ENCODE measurements around the gene STXBP5L.
"Not testable (repeated sequence)": the region's sequence is repeated elsewhere in the genome, so short reads cannot be mapped to it uniquely, and the experiment has no call there.

STXBP5L gene

DNA sequence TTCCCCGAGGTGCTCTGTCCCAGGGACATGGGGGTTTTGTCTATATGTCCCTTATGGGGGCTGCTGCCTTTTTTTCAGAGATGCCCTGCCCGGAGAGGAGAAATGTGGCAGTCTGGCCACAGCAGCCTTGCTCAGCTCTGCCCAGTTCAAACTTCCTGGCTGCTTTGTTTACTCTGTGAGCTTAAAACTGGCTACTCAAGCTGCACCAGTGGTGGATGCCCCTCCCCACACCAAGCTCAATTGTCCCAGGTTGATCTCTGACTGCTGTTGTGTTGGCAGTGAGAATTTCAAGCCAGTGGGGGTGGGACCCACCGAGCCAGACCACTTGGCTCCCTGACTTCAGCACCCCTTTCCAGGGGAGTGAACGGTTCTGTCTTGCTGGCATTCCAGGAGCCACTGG, 188.9 kb downstream of the STXBP5L start:
- no peak for DNase-seq (ENCODE audit: low spot score)
- TF ChIP-seq, protein P1, sequence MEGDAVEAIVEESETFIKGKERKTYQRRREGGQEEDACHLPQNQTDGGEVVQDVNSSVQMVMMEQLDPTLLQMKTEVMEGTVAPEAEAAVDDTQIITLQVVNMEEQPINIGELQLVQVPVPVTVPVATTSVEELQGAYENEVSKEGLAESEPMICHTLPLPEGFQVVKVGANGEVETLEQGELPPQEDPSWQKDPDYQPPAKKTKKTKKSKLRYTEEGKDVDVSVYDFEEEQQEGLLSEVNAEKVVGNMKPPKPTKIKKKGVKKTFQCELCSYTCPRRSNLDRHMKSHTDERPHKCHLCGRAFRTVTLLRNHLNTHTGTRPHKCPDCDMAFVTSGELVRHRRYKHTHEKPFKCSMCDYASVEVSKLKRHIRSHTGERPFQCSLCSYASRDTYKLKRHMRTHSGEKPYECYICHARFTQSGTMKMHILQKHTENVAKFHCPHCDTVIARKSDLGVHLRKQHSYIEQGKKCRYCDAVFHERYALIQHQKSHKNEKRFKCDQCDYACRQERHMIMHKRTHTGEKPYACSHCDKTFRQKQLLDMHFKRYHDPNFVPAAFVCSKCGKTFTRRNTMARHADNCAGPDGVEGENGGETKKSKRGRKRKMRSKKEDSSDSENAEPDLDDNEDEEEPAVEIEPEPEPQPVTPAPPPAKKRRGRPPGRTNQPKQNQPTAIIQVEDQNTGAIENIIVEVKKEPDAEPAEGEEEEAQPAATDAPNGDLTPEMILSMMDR (IDR thresholded peaks at IDR 0.05; ENCODE audit: extremely low read depth, missing control alignments) = no peak

DNA sequence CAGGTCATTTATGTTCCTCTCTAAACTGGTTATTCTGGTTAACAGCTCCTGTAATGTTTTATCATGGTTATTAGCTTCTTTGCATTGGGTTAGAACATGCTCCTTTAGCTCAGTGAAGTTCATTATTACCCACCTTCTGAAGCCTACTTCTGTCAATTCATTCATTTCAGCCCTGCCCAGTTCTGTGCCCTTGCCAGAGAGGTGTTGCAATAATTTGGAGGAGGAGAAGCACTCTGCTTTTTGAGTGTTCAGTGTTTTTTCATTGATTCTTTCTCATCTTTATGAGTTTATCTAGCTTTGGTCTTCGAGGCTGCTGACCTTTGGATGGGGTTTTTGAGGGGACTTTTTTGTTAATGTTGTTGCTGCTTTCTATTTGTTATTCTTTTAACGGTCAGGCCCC, 203.1 kb downstream of the STXBP5L start:
- DNase-seq (ENCODE audit: low spot score) = not testable (repeated sequence)

GRCh38 chr3:121111914-121112612, 204.1 kb downstream of the STXBP5L start:
- TF ChIP-seq, protein P1 (IDR thresholded peaks at IDR 0.05; ENCODE audit: extremely low read depth, missing control alignments) = no peak
- no peak for DNase-seq (ENCODE audit: low spot score)

GRCh38 chr3:121126033-121126706, 218.2 kb downstream of the STXBP5L start:
- TF ChIP-seq, protein P1 (IDR thresholded peaks at IDR 0.05; ENCODE audit: extremely low read depth, missing control alignments) = no peak
- no peak for DNase-seq (ENCODE audit: low spot score)

GRCh38 chr3:121126707-121127035, 218.7 kb downstream of the STXBP5L start:
- no peak for DNase-seq (ENCODE audit: low spot score)
- TF ChIP-seq, protein P1 (IDR thresholded peaks at IDR 0.05; ENCODE audit: extremely low read depth, missing control alignments) = no peak

GRCh38 chr3:121152573-121152972, 244.6 kb downstream of the STXBP5L start:
- TF ChIP-seq, protein P1 (IDR thresholded peaks at IDR 0.05; ENCODE audit: extremely low read depth, missing control alignments) = no peak
- no peak for DNase-seq (ENCODE audit: low spot score)

- DNase-seq (ENCODE audit: low spot score) = no peak
- TF ChIP-seq, protein P1 (IDR thresholded peaks at IDR 0.05; ENCODE audit: extremely low read depth, missing control alignments) = no peak
These were observed 245.8 kb downstream of the STXBP5L start for GRCh38 chr3:121153851-121154250.

- TF ChIP-seq, protein P1 (IDR thresholded peaks at IDR 0.05; ENCODE audit: extremely low read depth, missing control alignments) = no peak
These were observed 247.0 kb downstream of the STXBP5L start for GRCh38 chr3:121155028-121155427.

More at GRCh38 chr3:121155028-121155427, 247.0 kb downstream of the STXBP5L start:
- no peak for DNase-seq (ENCODE audit: low spot score)
